Measurements from ENCODE around the gene PROP1. TPM values are rescaled to one million over a fixed set of nuclear protein-coding genes. Genes with fewer than 3 reads are reported as not detected.
"Not testable (repeated sequence)": the region's sequence is repeated elsewhere in the genome, so short reads cannot be mapped to it uniquely, and the experiment has no call there.

Gene PROP1
- not detected for total RNA-seq
- long read RNA-seq, result 0 reads

GRCh38 chr5:177995691-177996595 lies at the start of gene PROP1:
Gene PROP1 (minus strand): TSS chr5:177996242. CDS start chr5:177995933, 309 bp downstream.
- DNase-seq (no peak), ATAC-seq (no peak)
- intact Hi-C loops (cut with DNase I), result no loop called here

- DNase-seq; intact Hi-C loops (cut with DNase I); ATAC-seq: not testable (repeated sequence)
Observed at GRCh38 chr5:178019379-178020030, 23.5 kb upstream of the PROP1 start.

GRCh38 chr5:178012758-178013157 lies 16.7 kb upstream of the PROP1 start:
- intact Hi-C loops (cut with DNase I); DNase-seq: not testable (repeated sequence)

GRCh38 chr5:178011816-178012554 lies 15.9 kb upstream of the PROP1 start:
- DNase-seq; intact Hi-C loops (cut with DNase I): not testable (repeated sequence)
- peak in 1 of 2 donors; percentile 85 for ATAC-seq

More at GRCh38 chr5:178012758-178013157, 16.7 kb upstream of the PROP1 start:
- ATAC-seq, result not testable (repeated sequence)

GRCh38 chr5:178007272-178007671 lies 11.2 kb upstream of the PROP1 start:
- peak in 1 of 2 donors; percentile 13 for ATAC-seq
- intact Hi-C loops (cut with DNase I); DNase-seq: not testable (repeated sequence)

- intact Hi-C loops (cut with DNase I); DNase-seq: not testable (repeated sequence)
- peak; percentile 94 to 98 for ATAC-seq
Observed at GRCh38 chr5:178006536-178007231, 10.6 kb upstream of the PROP1 start.

- intact Hi-C loops (cut with DNase I); DNase-seq: not testable (repeated sequence)
- ATAC-seq, result peak; percentile 51 to 66
Observed at GRCh38 chr5:178006181-178006535, 10.1 kb upstream of the PROP1 start.

GRCh38 chr5:177997846-177998245 lies 1.8 kb upstream of the PROP1 start:
- intact Hi-C loops (cut with DNase I), result no loop called here
- ATAC-seq, result no peak
- no peak for DNase-seq

GRCh38 chr5:177997319-177997670 lies 1.3 kb upstream of the PROP1 start:
- ATAC-seq, result no peak
- intact Hi-C loops (cut with DNase I), result no loop called here
- no peak for DNase-seq

- DNase-seq, result no peak
- intact Hi-C loops (cut with DNase I), result no loop called here
- ATAC-seq, result no peak
Observed at GRCh38 chr5:177996660-177997318, 747 bp upstream of the PROP1 start.

GRCh38 chr5:177994561-177995190 lies 1.4 kb downstream of the PROP1 start:
- DNase-seq (no peak), ATAC-seq (no peak)
- intact Hi-C loops (cut with DNase I), result no loop called here

- DNase-seq (no peak), ATAC-seq (no peak)
- intact Hi-C loops (cut with DNase I), result no loop called here
Observed at GRCh38 chr5:177994063-177994462, 2.0 kb downstream of the PROP1 start.

GRCh38 chr5:177992466-177992865 lies 3.6 kb downstream of the PROP1 start:
- ATAC-seq, result no peak
- DNase-seq, result no peak
- intact Hi-C loops (cut with DNase I), result no loop called here

- DNase-seq, result no peak
- no peak for ATAC-seq
- intact Hi-C loops (cut with DNase I), result no loop called here
Observed at GRCh38 chr5:177988989-177989625, 6.9 kb downstream of the PROP1 start.

GRCh38 chr5:177987326-177987725 lies 8.7 kb downstream of the PROP1 start:
- ATAC-seq (no peak), DNase-seq (no peak)
- intact Hi-C loops (cut with DNase I), result no loop called here

GRCh38 chr5:177985430-177986040 lies 10.5 kb downstream of the PROP1 start:
- intact Hi-C loops (cut with DNase I), result no loop called here
- ATAC-seq (no peak), DNase-seq (no peak)

- intact Hi-C loops (cut with DNase I), result no loop called here
- ATAC-seq, result peak in 1 of 2 donors; percentile 16
- DNase-seq, result no peak
Observed at GRCh38 chr5:177984584-177985206, 11.3 kb downstream of the PROP1 start.

All from left cardiac atrium (tissue), 4 donors.